AG04450 (cell line): ENCODE results near the gene TBC1D8. TPM values are rescaled to one million over a fixed set of nuclear protein-coding genes. Genes with fewer than 3 reads are reported as not detected.

Source experiments
- CTCF ChIA-PET: fragments of 300-600, 350-600 bp; formaldehyde crosslinking; extraction: SDS; loops from one replicate; lab custom pipeline; 2022; ENCODE audit warnings: antibody characterized with exemption, inconsistent platforms; lab: Charles Lee
- POLR2A ChIA-PET: fragments of 350-600 bp; formaldehyde crosslinking; extraction: SDS; loops from one replicate; lab custom pipeline; 2021; ENCODE audit warnings: antibody characterized with exemption, inconsistent platforms; lab: Yijun Ruan, JAX
- DNase-seq: peaks from one replicate; pipeline ENCODE4 v3.0.0-alpha.2; 2011; ENCODE audit warnings: low read depth, low spot score
- H3K27ac ChIP-seq: one replicate; pipeline ENCODE4 v1.5.1; 2012; ENCODE audit warnings: low read depth, low read length, control low read depth
- H3K27me3 ChIP-seq: one replicate; pipeline ENCODE4 v1.6.0; 2012; ENCODE audit warnings: low read length; ENCODE audit not compliant: control insufficient read depth, insufficient read depth
- H3K4me3 ChIP-seq: 2 replicates; pipeline ENCODE4 v1.5.1; 2011; ENCODE audit warnings: mild to moderate bottlenecking, low read depth, low read length, control low read depth
- H3K9me3 ChIP-seq: 2 replicates; pipeline ENCODE4 v1.5.1; 2012; ENCODE audit warnings: low read length; ENCODE audit not compliant: control insufficient read depth, insufficient read depth
- polyA plus RNA-seq: library from polyadenylated mRNA; depleted of rRNA; stranded (reverse); fragments of >200 nt; gene quantifications from 2 replicates; pipeline ENCODE4 v1.2.3, GENCODE V29; 2011
- TF ChIP-seq, protein P1 (sequence below): IDR thresholded peaks from 2 replicates; pipeline ENCODE4 v1.5.1; 2011; ENCODE audit warnings: low read depth, low read length, control low read depth, inconsistent platforms

Gene TBC1D8
- polyA plus RNA-seq, 1 experiment, result 2.5 TPM

DNA sequence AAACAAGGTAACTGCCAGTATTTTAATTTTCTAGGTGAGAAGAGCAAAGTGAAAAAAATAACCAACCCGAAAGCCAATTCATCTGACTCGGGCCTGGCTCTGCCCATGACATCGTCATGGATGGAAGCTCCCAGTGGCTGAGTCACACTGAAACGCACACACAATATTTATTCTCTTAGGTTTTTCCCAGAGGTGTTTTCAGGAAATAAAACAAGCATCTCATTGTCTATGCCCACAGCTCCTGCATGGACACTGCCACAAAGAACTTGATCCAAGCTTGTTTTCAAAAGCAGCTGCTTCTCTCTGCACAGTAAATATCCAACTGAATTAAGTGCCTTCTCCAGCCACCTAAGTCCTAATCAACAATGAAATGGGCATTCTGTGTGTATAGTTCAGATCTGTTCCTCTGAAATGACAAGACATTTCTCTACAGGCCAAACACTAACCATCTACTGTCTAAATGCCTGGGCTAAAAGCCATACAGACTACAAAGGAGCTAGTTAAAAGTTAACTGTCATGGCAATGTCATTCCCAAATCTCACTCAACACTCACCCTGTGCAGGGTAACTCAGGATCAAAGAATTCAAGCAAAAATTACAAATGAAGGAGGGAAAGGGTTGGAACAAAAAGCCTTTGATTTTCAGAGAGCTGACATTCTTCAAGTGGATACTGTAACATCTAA, 86.2 kb downstream of the TBC1D8 start:
- H3K27ac ChIP-seq, result no peak overlapping the region
- no peak overlapping the region for H3K4me3 ChIP-seq
- DNase-seq, result no peak
- ChIA-PET CTCF (interaction anchor here (1.0 to 1.5 kb wide), 2 partner anchors 11 to 140 kb away, joined by 3 to 4 read pairs; no protein-coding TSS in a partner anchor), POLR2A (no interaction called here)
- no peaks in the 10 kb centered on the region for H3K9me3 ChIP-seq
- H3K27me3 ChIP-seq, result no peaks in the 10 kb centered on the region
- TF ChIP-seq, protein P1, sequence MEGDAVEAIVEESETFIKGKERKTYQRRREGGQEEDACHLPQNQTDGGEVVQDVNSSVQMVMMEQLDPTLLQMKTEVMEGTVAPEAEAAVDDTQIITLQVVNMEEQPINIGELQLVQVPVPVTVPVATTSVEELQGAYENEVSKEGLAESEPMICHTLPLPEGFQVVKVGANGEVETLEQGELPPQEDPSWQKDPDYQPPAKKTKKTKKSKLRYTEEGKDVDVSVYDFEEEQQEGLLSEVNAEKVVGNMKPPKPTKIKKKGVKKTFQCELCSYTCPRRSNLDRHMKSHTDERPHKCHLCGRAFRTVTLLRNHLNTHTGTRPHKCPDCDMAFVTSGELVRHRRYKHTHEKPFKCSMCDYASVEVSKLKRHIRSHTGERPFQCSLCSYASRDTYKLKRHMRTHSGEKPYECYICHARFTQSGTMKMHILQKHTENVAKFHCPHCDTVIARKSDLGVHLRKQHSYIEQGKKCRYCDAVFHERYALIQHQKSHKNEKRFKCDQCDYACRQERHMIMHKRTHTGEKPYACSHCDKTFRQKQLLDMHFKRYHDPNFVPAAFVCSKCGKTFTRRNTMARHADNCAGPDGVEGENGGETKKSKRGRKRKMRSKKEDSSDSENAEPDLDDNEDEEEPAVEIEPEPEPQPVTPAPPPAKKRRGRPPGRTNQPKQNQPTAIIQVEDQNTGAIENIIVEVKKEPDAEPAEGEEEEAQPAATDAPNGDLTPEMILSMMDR, result no peak

DNA sequence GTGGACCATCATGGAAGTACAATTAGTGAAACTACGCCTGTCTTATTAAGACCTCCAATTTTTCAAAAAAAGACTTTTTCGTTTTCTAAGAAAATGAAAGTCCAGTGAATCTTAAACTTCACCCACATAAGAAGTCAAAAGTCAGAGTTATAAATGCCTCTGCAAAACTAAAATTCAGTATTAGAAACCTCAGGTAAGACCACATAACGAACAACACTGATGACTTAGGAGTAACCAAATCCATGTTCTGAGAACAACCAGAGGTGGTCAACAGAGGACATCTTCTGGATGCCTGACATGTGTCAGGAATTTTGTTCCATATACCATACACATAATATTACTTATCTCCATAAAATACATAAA, 86.7 kb downstream of the TBC1D8 start:
- Histone ChIP-seq H3K4me3 (no peak overlapping the region), H3K9me3 (no peaks in the 10 kb centered on the region), H3K27me3 (no peaks in the 10 kb centered on the region), H3K27ac (no peak overlapping the region)
- CTCF ChIA-PET, result no interaction called here
- DNase-seq, result no peak
- POLR2A ChIA-PET, result no interaction called here
- TF ChIP-seq, protein P1, result no peak

DNA sequence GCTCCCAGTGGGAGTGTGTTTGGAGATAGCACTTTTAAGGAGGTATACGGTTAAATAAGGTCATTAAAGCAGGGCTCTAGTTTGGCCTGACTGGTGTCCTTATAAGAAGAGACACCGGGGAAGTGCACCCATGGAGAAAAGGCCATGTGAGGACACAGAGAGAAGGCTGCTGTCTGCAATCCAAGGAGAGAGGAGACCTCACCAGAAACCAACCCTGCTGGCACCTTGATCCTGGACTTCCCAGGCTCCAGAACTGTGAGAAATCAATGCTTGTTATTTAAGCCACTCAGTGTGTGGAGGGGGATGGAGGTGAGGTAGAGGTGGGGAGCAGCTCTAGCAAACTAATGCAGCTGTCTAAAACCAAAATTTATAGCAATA, 87.1 kb downstream of the TBC1D8 start:
- Histone ChIP-seq H3K27me3 (no peaks in the 10 kb centered on the region), H3K9me3 (no peaks in the 10 kb centered on the region), H3K4me3 (no peak overlapping the region), H3K27ac (no peak overlapping the region)
- DNase-seq, result no peak
- CTCF ChIA-PET, result no interaction called here
- POLR2A ChIA-PET, result no interaction called here
- TF ChIP-seq, protein P1, result no peak

DNA sequence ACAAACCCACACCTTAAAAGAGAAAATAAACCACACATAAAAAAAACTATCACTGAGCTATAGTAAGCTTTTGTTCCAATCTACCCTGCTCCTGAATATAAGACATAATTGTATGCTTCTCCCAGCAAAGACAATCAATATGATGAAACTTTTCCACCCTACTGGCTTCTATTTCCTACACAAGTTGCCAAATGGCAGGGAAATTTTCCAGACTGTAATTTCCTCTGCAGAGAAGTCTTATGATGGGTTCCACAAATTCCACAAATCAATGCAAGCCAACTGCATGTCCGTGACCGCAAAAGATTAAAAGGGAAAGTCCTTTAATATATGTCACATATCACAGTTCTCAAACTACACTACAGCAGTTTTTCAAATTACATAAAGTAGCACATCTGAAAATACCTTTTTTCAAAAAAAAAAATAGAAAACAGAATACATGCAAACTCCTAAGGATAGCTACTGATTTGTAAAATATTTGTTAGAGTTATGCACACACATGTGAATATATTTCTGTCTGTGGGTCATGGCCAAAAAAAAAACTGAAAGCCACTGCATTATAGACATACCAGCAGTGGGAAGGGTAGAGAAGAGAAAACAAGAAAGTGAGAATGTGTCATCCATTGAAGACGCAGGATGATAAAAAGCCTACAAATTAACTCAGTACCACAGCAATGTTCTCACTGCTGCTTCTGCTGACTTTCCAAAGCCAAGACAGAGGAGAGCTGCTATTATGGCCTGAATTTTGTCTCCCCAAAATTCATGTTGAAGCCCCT, 87.6 kb downstream of the TBC1D8 start:
- DNase-seq, result no peak
- Histone ChIP-seq H3K27ac (no peak overlapping the region), H3K9me3 (no peaks in the 10 kb centered on the region), H3K4me3 (no peak overlapping the region), H3K27me3 (no peaks in the 10 kb centered on the region)
- CTCF ChIA-PET, result interaction anchor here (0.6 to 2.3 kb wide), 6 partner anchors 15 to 1293 kb away, joined by 3 to 8 read pairs (median 3); no protein-coding TSS in a partner anchor
- TF ChIP-seq, protein P1, result no peak
- POLR2A ChIA-PET, result no interaction called here

DNA sequence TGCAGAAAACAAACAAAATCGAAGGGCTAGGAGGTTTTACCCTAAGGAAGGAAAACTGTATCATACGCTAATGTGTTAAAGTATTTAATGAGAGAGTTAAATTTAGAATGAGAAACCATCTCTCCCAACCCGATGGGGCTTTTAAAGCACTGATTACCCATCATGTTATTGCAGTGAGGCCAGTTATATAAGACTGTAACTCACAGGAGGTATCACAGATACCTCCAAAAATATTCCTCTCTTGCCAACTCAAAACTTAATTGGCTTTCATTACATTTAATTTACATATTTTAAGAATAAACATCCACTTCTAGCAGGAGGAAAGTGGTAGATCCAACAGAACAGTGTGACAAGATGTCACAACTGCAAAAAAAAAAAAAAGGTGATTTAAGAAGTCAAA, 92.8 kb downstream of the TBC1D8 start:
- no peaks in the 10 kb centered on the region for H3K27me3 ChIP-seq
- H3K27ac ChIP-seq, result no peak overlapping the region
- no peak for DNase-seq
- peaks cover 5% of the 10 kb centered on the region; the same call in 1 of the 2 replicates for H3K9me3 ChIP-seq
- TF ChIP-seq, protein P1, result no peak
- CTCF ChIA-PET, result no interaction called here
- no peak overlapping the region for H3K4me3 ChIP-seq
- POLR2A ChIA-PET, result no interaction called here
